H1 (cell line): Measurements from ENCODE around the gene IRAG1.

Experiments used
- GABPA ChIP-seq: IDR thresholded peaks from 2 replicates; pipeline ENCODE4 v1.6.1; 2011; ENCODE audit warnings: mild to moderate bottlenecking, low read length, moderate library complexity, borderline replicate concordance; ENCODE audit not compliant: insufficient read depth
- POLR2AphosphoS5 ChIP-seq: IDR thresholded peaks from 2 replicates; pipeline ENCODE4 v1.6.1; 2011; ENCODE audit warnings: low read depth, low read length
- TBP ChIP-seq: IDR thresholded peaks from 2 replicates; pipeline ENCODE4 v1.6.1; 2011; ENCODE audit warnings: low read depth, low read length, improper control_type of control experiment
- TCF12 ChIP-seq: IDR thresholded peaks from 2 replicates; pipeline ENCODE4 v1.6.1; 2011; ENCODE audit warnings: low read depth, mild to moderate bottlenecking, low read length
- TF ChIP-seq, protein P1 (sequence below), 3 experiments: IDR thresholded peaks; 1 replicate in 2 of 3; 2 replicates in 1 of 3; pipeline versions ENCODE4 v1.5.1 to v1.6.1; 2011; ENCODE audit warnings: low read length in 3 of 3, mild to moderate bottlenecking in 3 of 3, inconsistent platforms in 2 of 3, low read depth in 1 of 3, moderate library complexity in 1 of 3; ENCODE audit not compliant: insufficient read depth in 1 of 3; ENCODE audit errors: control extremely low read depth in 1 of 3

DNA sequence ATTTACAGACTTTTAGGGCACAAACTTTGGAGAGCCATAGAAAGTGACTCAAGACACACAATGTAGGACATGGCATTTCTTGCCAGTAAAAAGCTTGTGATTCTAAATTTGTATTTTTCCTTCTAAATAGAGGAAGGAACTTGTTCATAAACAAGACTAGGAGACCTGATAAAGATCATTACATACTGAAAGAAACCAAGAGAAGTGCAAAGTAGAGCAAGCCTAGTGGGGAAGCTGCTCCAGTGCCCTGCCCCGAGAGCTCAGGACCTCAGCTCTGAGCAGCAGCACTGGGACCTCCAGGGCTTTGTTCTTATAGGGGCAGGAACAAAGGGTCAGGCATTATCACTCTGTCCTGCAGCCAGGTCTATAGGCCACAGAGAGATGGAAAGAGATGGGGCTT lies 7.2 kb downstream of the IRAG1 start:
- TF ChIP-seq, protein P1, sequence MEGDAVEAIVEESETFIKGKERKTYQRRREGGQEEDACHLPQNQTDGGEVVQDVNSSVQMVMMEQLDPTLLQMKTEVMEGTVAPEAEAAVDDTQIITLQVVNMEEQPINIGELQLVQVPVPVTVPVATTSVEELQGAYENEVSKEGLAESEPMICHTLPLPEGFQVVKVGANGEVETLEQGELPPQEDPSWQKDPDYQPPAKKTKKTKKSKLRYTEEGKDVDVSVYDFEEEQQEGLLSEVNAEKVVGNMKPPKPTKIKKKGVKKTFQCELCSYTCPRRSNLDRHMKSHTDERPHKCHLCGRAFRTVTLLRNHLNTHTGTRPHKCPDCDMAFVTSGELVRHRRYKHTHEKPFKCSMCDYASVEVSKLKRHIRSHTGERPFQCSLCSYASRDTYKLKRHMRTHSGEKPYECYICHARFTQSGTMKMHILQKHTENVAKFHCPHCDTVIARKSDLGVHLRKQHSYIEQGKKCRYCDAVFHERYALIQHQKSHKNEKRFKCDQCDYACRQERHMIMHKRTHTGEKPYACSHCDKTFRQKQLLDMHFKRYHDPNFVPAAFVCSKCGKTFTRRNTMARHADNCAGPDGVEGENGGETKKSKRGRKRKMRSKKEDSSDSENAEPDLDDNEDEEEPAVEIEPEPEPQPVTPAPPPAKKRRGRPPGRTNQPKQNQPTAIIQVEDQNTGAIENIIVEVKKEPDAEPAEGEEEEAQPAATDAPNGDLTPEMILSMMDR (IDR thresholded peaks at IDR 0.05; ENCODE audit: control extremely low read depth in 1 of 3, insufficient read depth in 1 of 3, low read depth in 1 of 3, low read length in 3 of 3) = no peak
- TF ChIP-seq TBP (no peak), GABPA (no peak), TCF12 (no peak), POLR2AphosphoS5 (no peak)
